Smooth muscle cell of the pulmonary artery (primary cell): ENCODE data around the gene TIMM13. TPM values are rescaled to one million over a fixed set of nuclear protein-coding genes. Genes with fewer than 3 reads are reported as not detected.

Source experiments
- total RNA-seq: library from RNA; depleted of rRNA; stranded (reverse); fragments of >200 nt; gene quantifications from 2 replicates; pipeline ENCODE4 v1.2.3, GENCODE V29; 2014

Gene TIMM13
- 22.5 and 31.0 TPM in 2 replicates for total RNA-seq

DNA sequence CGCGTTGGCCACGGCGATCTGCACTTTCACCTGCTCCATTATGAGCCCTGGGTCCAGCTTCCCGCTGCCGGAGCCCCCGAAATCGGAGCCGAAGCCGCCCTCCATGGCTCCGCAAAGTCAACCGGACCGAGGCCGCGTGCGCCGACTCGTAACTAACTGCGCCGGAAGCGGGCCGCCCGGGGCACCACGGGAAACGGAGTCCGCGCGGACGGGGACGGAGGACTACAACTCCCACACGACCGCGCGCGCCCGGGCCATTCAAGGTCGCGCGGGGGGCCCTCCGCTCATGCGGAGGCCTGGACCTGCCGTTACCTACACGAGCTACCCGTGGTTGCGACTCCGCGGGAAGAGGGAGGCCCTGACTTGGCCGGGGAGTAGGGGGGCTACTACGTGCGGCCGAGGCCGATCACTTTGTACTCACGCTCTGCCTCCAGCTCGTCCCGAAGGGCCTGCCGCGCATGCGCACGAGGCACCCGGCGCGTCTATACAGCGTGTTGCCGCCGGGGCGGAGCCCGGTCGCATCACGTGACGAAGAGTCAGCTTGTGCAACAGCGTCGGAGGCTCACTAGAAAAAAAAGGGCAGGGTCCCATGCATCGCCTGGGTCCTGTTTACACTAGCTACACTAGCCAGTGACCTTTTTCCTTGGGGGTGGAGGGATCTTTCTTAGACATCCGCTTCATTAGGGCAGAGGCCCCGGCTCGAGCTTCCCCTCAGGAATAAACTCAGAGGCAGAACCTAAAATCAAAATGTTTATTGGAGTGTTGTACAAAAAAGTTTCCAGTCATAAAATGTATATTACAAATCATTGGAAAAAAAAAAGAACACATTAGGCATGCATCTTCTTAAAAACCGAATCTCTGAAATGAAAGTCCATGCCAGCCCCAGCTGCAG, at the start of gene TIMM13:
Gene TIMM13 (minus strand): TSS at position 158 of the 892 bp plus-strand sequence. CDS start 53 bp downstream, at position 105.

DNA sequence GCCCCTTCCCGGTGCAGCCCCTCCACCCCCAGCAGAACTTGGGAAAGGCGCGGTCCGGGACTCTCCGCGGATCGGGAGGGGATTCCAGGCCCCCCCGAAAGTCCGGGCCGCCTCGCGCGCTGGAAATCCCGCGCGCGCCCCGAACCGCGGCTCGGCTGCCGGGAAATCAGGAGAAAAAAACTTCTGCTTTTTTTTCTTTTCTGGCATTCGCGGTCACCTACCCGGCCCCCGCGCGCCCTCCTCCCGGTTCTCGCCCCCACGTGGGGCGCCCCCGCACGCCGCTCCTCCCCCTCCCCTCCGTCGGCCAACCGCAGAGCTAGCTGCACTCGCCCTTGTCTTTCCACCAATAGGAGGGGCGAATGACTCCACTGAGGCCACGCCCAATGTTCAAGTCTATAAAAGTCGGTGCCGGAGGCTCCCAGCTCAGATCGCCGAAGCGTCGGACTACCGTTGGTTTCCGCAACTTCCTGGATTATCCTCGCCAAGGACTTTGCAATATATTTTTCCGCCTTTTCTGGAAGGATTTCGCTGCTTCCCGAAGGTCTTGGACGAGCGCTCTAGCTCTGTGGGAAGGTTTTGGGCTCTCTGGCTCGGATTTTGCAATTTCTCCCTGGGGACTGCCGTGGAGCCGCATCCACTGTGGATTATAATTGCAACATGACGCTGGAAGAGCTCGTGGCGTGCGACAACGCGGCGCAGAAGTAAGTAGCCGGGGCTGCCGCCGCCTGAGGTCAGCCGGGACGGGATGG, 48.5 kb upstream of the TIMM13 start, which contains the start of gene GADD45B:
Gene GADD45B (plus strand): TSS at position 426 of the 749 bp plus-strand sequence. CDS start 232 bp downstream, at position 658.

Other genes with a start within 250 kb of the TIMM13 start
- gene PLEKHJ1, start 191.3 kb downstream of the TIMM13 start, total RNA-seq: 31.3 and 34.6 TPM in 2 replicates
- 43.5 and 57.9 TPM in 2 replicates for gene SF3A2, start 190.8 kb downstream of the TIMM13 start, total RNA-seq
- gene AMH, start 178.3 kb downstream of the TIMM13 start, total RNA-seq: 0.52 and 1.3 TPM in 2 replicates
- 0.36 TPM in 1 of 2 replicates, not detected in the other for gene JSRP1, start 171.2 kb downstream of the TIMM13 start, total RNA-seq
- not detected in 2 replicates for gene PEAK3, start 145.4 kb downstream of the TIMM13 start, total RNA-seq
- not detected in 2 replicates for gene LINGO3, start 119.4 kb downstream of the TIMM13 start, total RNA-seq
- gene LSM7, start 99.0 kb downstream of the TIMM13 start, total RNA-seq: 35.3 and 46.2 TPM in 2 replicates
- 45.7 and 64.5 TPM in 2 replicates for gene SPPL2B, start 98.9 kb downstream of the TIMM13 start, total RNA-seq
- 0.17 TPM in 1 of 2 replicates, not detected in the other for gene TMPRSS9, start 67.3 kb downstream of the TIMM13 start, total RNA-seq
- gene LMNB2, start 29.4 kb upstream of the TIMM13 start, total RNA-seq: 43.5 and 51.4 TPM in 2 replicates
- 16.9 and 20.5 TPM in 2 replicates for gene GADD45B, start 48.5 kb upstream of the TIMM13 start, total RNA-seq